HG03442 (cell line): Measurements from ENCODE around the gene C1QTNF3.
"Not testable (repeated sequence)": the region's sequence is repeated elsewhere in the genome, so short reads cannot be mapped to it uniquely, and the experiment has no call there.

ENCODE experiments used
- ATAC-seq: cut with Tn5 transposase; IDR thresholded peaks from one replicate; pipeline ENCODE4 v1.9.1; 2021; ENCODE audit warnings: mild to moderate bottlenecking, moderate library complexity; ENCODE audit not compliant: unreplicated experiment

C1QTNF3 gene

DNA sequence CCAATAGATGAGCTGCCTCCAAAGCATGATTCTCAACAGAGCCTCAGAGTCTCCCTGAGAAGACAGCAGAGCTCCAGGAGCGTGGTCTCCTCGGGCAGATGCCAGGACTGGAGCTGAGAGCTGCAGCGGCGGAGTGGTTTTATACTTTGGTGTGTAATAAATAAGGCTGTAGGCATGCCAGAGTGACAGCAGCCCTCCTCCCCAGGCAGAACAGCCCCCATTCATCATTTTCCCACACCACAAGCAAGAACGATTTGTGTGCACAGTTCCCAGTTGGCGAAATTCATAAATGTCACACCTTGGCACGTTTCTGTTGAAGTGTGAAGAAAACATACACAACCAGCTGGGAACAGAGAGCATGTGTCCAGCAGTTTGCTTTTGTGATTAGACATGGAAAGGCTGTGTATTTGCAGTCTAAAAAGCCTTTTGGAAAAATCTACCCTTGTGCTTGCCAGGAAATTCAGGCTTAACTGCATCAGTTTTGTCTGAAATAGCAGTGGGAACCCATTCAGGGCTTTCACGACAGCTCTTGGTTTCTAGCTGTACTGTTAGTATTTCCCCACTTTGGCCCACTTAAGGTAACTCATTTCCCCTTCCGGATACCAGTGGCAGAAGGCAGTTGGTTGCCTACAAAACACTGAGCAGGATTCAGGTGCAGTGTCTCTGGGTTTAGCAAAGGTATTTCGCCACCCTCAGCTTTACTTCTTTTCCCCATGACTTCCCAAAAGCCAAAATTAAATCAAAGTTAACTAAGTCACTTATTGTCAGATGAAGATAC is at the start of gene C1QTNF3:
TSS of gene C1QTNF3 (minus strand) at position 115 of the 778 bp plus-strand sequence. CDS start at position 27, 88 bp downstream.
- no peak for ATAC-seq

GRCh38 chr5:34091039-34091438 is 48.0 kb upstream of the C1QTNF3 start:
- not testable (repeated sequence) for ATAC-seq

- ATAC-seq: not testable (repeated sequence)
Measured at GRCh38 chr5:34089802-34090201, 46.8 kb upstream of the C1QTNF3 start.

GRCh38 chr5:34087728-34088127 is 44.7 kb upstream of the C1QTNF3 start:
- ATAC-seq: not testable (repeated sequence)

- not testable (repeated sequence) for ATAC-seq
Measured at GRCh38 chr5:34083898-34084297, 40.9 kb upstream of the C1QTNF3 start.

GRCh38 chr5:34079505-34079904 is 36.5 kb upstream of the C1QTNF3 start:
- not testable (repeated sequence) for ATAC-seq

GRCh38 chr5:34077636-34078035 is 34.6 kb upstream of the C1QTNF3 start:
- ATAC-seq: not testable (repeated sequence)

GRCh38 chr5:34076719-34077364 is 33.8 kb upstream of the C1QTNF3 start:
- ATAC-seq: not testable (repeated sequence)

DNA sequence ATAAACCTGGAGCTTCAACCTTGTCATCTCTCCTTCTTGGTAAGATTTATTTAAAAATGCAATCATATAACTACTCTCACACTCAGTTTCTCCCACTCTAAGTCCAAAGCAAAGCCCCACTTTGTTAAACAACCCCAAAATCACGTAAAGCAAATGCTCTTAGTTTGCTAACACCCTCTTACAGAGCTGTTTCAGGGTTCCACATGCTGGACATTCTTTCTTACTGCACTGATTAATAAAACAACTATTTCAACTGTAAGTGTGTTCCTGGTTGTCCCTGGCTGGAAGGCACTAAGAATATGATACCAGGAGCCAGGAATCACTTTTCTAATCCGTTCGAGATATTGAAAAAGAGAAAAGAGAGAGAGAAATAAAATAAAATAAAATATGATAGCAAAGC is 31.5 kb upstream of the C1QTNF3 start:
- ATAC-seq: not testable (repeated sequence)

GRCh38 chr5:34074071-34074470 is 31.1 kb upstream of the C1QTNF3 start:
- ATAC-seq: not testable (repeated sequence)

DNA sequence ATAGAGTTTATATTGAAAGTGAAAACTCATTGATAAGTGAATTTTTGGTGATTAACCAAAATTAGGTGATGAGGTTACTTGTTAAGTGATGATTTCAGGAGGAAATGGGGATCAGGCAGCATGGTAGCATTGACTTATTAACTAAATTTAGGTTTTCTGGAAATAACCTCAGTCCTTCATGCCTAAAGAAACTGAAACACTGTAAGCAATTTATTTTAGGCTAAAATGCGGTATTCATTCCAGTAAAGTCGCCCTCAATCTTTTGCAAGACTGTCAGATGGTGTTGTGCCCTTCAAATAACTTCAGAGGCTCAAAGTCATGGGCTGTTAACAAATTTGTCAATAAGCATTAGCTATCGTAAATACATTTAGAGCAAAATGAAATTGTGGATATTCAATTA is 27.6 kb upstream of the C1QTNF3 start:
- not testable (repeated sequence) for ATAC-seq

DNA sequence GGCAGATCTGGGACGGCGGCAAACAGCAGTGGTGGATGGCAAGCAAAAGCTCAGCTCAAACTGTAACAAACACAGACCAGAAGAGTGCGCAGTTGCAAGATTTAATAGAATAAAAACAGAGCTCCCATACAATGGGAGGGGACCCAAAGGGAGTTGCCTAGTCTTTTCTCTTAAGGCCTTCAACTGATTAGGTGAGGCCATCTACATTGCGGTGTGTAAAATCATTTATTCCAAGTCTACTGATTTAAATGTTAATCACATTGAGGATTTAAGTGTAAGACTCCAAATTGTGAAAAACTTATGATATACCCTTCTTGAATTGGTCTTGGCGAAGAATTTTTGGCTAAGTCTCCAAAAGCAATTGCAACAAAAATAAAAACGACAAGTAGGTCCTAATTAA is 21.6 kb upstream of the C1QTNF3 start:
- ATAC-seq: no peak

DNA sequence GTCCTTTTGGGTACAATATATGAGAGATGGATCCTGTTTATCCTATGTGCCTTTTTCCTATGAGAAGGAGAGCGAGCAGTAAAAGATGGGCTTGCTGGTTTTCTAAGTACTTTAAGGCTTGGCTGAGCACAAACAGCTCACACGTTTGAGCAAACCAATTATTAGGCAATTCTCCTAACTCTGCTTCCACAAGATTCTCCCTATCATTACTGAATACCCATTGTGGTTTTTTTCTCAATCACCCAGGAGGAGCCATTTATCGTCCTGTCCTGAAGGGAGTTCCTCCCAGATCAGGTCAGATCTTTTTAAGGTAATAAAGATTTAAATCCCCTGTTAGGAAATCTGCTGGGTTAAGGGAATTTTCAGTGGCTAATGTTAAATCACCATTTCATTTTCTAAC is 19.4 kb upstream of the C1QTNF3 start:
- ATAC-seq: no peak

GRCh38 chr5:34061993-34062392 is 19.0 kb upstream of the C1QTNF3 start:
- no peak for ATAC-seq

DNA sequence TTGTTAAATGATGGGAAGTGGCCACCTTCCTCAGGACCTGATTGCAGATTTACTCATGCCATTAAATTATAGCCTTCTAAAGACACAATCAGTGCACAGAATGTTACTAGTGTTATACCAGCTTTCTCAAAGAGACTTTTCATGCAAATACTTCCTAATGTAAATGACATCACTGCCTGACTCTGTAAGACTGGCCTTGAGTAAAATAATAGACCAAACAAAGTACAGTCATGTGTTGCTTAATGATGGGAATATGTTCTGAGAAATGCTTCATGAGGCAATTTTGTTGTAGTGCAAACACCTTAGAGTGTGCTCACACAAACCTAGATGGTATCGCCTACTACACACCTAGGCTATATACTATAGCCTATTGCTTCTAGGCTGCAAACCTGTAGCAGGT is 17.0 kb upstream of the C1QTNF3 start:
- ATAC-seq: no peak

- ATAC-seq: no peak
Measured at GRCh38 chr5:34058532-34058931, 15.5 kb upstream of the C1QTNF3 start.

GRCh38 chr5:34057569-34057968 is 14.6 kb upstream of the C1QTNF3 start:
- no peak for ATAC-seq

GRCh38 chr5:34057118-34057517 is 14.1 kb upstream of the C1QTNF3 start:
- ATAC-seq: no peak

DNA sequence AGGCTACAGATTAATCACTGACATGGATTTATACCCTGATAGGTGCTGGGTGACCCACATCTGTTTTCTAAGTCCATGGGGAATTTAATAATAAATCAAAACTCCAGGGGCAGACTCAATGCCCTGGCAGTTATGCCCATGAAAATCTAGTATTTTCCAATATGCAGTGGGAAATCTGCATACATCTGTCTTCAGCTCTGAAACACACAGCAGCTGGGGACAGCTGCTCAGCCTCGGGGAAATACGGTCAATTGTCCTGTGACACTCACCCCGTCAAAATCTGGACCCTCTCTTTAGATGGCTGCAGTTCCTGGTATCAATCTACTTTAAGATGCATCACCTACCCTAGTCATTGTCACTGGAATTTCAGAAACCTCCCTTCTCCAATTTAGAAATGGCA is 12.7 kb upstream of the C1QTNF3 start:
- ATAC-seq: no peak

- no peak for ATAC-seq
Measured at GRCh38 chr5:34054400-34054729, 11.4 kb upstream of the C1QTNF3 start.

- ATAC-seq: no peak
Measured at GRCh38 chr5:34053571-34054399, 10.8 kb upstream of the C1QTNF3 start.

- no peak for ATAC-seq
Measured at GRCh38 chr5:34053133-34053532, 10.1 kb upstream of the C1QTNF3 start.
